Fibroblast of skin of left biceps (primary cell): ENCODE results near the gene LYSMD2.

ENCODE experiments used
- DNase-seq, 2 experiments: peaks; one replicate each; pipeline ENCODE4 v3.0.0-alpha.2; 2013; ENCODE audit warnings: low read depth in 2 of 2

LYSMD2 gene

GRCh38 chr15:51718746-51719145 lies 18.7 kb downstream of the LYSMD2 start:
- DNase-seq = no peak

DNA sequence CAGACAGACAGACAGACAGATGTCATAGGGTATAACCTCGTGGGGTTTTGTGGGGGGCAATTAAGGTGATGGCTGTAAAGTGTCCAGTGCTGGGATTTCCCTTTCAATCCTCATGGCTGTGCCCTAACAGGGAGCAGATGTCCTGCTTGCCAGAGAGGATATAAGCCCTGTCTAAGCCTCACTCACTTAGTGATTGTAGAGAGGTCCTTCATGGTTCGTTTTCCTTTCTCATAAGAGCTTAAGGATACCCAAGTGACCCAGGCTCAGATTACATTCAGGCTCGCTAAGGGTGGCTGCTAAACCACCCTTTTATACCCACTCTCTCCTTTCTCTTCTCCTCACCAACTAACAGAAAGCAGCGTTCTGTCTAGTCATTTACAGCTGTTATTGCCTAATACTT lies 19.2 kb downstream of the LYSMD2 start:
- no peak for DNase-seq

GRCh38 chr15:51714911-51715310 lies 22.5 kb downstream of the LYSMD2 start:
- DNase-seq = no peak

DNA sequence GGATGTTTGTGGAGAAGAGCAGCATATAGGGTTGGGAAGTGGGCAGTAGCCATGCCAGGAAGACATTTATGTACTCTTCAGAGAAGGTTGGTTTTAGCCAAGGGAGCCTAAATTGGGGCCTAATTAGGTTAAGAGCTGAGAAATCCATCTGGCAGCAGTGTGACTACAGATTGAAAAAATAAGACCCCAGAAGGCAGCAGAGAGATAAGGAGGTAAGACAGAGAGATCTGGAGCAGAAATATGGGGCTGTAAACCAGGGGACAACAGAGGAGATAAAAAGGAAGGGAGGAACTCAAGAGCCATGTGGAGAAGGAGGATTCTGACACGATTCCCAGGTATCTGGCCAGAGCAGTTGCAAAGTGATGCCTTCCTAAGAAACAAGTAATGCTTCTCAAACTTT lies 23.3 kb downstream of the LYSMD2 start:
- DNase-seq = no peak

DNA sequence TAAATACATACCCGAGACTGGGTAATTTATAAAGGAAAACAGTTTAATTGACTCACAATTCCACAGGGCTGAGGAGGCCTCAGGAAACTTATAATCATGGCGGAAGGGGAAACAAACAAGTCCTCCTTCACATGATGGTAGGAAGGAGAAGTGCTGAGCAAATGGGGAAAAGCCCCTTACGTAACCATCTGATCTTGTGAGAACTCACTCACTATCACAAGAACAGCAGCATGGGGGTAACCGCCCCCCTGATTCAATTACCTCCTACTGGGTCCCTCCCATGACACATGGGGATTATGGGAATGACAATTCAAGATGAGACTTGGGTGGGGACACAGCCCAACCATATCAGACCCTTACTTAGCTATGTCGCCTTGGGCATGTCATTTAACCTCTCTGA lies 28.4 kb downstream of the LYSMD2 start:
- DNase-seq = no peak

DNA sequence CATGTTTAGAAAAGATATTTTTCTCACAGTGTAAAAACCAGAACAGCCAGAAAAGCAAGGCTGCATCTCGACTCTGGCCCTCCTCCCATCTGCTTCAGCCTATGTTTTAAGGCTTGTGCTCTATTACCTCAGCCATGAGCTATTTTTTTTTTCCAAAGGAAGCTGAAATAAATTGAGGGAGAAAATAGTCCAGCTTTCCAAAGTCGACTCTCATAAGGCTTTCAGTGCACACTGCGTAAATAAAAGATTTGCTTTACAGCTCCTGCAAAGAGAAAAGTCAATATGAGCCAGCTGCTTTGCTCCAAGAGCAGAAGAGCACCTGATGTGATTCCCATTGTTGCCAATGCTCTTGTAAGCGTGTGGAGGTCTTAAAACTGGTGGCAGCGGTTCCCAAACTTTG lies 29.4 kb downstream of the LYSMD2 start:
- no peak for DNase-seq

- DNase-seq = no peak
Measured at GRCh38 chr15:51706926-51707608, 30.4 kb downstream of the LYSMD2 start.

GRCh38 chr15:51706291-51706690 lies 31.2 kb downstream of the LYSMD2 start:
- peak in 1 of 2 experiments; percentile 16 for DNase-seq

- no peak for DNase-seq
Measured at GRCh38 chr15:51702710-51703109, 34.7 kb downstream of the LYSMD2 start.

- no peak for DNase-seq
Measured at GRCh38 chr15:51699373-51699772, 38.1 kb downstream of the LYSMD2 start.

- no peak for DNase-seq
Measured at GRCh38 chr15:51697163-51697562, 40.3 kb downstream of the LYSMD2 start.

DNA sequence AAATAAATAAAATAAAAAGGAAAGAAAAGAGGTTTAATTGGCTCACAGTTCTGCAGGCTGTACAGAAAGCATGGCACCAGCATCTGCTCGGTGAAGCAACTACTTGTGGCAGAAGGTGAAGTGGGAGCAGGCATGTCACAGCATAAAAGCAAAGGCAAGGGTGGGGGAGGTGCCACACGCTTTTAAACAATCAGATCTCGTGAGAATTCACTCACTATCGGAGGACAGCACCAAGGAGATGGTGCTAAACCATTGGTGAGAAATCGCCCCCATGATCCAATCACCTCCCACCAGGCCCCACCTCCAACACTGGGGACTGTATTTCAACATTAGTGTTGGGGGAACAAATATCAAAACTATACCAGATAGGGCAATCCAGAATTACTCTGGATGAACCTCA lies 40.9 kb downstream of the LYSMD2 start:
- DNase-seq = no peak

DNA sequence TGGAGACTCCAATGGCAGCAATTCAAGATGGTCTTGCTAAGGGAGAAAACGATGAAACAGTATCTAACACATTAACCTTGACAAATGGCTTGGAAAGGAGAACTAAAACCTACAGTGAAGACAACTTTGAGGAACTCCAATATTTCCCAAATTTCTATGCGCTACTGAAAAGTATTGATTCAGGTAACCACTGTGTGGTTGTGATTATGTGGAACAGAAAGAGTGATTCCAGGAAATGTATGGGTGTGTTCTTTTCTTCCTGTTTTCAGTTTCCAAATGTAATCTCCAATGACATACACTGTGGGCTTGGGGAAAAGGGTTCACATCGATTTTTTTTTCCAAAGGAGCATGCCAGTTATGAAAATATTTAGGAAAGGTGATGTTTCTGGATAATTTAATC lies 45.3 kb downstream of the LYSMD2 start:
- DNase-seq = no peak

DNA sequence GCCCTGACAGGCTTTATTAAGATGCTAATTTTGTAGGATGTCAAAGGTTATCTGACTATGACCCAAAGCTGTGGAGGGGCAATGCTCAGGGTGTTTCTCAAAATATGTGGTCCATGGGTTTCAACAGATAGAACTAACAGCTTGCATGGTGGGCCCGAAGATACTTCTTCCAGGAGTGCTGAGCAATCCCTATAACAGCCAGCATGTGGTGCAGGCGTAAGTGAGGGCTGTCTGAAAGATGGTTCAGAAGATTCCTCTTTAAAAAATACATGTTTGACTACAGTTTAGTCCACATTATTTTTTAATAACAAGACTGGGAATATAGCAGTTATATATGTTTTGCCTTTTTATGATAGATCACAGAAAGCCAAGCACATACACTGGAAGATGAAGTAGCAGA lies 48.6 kb downstream of the LYSMD2 start:
- DNase-seq = no peak

- DNase-seq = no peak
Measured at GRCh38 chr15:51687565-51687964, 49.9 kb downstream of the LYSMD2 start.

DNA sequence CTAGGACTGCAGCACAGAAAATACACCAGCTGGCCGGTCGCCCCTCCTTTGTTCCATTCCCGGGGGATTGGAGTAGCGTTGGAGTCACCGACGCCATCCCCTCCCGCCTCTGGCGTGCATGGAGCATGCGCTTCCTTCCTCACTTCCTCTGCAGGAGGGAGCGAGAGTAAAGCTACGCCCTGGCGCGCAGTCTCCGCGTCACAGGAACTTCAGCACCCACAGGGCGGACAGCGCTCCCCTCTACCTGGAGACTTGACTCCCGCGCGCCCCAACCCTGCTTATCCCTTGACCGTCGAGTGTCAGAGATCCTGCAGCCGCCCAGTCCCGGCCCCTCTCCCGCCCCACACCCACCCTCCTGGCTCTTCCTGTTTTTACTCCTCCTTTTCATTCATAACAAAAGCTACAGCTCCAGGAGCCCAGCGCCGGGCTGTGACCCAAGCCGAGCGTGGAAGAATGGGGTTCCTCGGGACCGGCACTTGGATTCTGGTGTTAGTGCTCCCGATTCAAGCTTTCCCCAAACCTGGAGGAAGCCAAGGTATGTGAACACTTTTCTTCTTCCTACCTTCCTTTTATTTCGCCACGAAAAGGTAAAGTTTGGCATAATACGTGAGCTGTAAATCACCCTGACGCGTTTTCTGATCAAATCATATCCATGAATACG lies 56.0 kb downstream of the LYSMD2 start, which contains the start of gene SCG3:
Gene SCG3, plus strand, starts transcription at position 201 of the 661 bp plus-strand sequence. Its CDS starts 253 bp downstream, at position 454.
- peak; percentile 13 to 16 for DNase-seq

DNA sequence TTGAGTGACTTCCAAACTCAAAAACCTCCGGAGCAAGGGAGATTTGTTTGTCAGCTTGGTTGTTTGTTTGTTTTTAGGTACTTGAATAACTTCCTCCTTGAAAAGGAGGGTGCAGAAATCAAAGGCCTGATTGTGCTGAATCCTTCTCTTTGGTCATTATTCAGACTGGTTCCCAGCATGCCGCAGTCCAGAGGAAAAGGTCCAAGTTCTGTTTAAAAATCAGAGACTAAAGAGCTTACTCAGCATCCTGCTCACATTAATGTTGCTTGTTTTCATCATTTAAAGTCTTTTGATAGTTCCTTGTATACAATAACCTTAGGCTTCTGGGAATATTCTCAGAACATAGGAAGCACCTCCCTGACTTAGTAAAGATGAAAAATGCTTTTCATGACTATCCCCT lies 57.1 kb downstream of the LYSMD2 start:
- no peak for DNase-seq

DNA sequence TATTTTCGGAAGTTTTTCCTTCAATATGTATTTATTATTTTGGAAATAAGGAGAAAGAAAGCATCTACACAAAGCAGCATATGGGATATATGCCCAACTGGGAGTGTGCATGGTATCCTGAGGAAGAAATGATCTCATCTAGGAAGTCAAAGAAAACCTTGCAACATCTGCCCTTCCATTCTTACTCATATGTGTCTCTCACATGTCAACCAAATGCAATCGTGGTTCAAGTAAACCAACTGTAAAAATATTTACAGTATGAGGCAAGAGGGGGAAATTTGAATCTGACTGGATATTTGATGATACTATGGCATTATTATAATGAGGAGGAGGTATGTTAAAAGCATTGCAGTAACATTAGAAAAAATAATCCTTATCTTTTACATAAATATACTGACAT lies 59.4 kb downstream of the LYSMD2 start:
- no peak for DNase-seq

GRCh38 chr15:51677452-51677851 lies 60.0 kb downstream of the LYSMD2 start:
- no peak for DNase-seq

DNA sequence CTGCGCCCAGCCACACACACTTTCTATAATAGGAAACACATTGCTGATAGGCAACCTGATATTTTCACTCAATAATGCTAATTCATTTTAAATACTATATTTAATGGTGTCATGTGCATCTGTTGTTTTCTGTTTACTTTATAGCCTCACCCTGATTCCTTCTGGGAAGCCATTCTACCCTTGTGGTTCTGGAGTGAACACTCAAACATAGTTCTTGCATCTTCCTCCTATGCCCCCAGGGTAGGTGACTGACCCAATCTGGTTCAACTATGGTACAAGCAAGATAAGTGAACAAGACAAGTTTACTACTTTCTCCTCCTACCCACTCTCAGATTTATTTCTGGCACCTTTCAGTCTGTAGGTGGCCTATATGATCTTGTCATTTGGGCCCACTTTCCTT lies 60.4 kb downstream of the LYSMD2 start:
- no peak for DNase-seq

- no peak for DNase-seq
Measured at GRCh38 chr15:51675234-51675633, 62.2 kb downstream of the LYSMD2 start.
